KMS-11 (cell line): ENCODE results near the gene FEM1C.

Source experiments
- H2AFZ ChIP-seq: fragments of 200-600 bp; sonication (generic); 2 replicates; pipeline ENCODE4 v1.6.1; 2016; ENCODE audit warnings: antibody characterized with exemption, mixed run types, low read depth
- H3K27ac ChIP-seq: fragments of 200-600 bp; sonication (generic); 2 replicates; pipeline ENCODE4 v1.6.1; 2016; ENCODE audit warnings: mild to moderate bottlenecking, mixed run types
- H3K27me3 ChIP-seq: fragments of 200-600 bp; sonication (generic); 2 replicates; pipeline ENCODE4 v1.6.1; 2017; ENCODE audit warnings: mild to moderate bottlenecking, low read depth, mixed run types, moderate library complexity; ENCODE audit not compliant: insufficient read depth
- H3K36me3 ChIP-seq: fragments of 200-600 bp; sonication (generic); 2 replicates; pipeline ENCODE4 v1.6.1; 2017; ENCODE audit warnings: mild to moderate bottlenecking, mixed run types; ENCODE audit not compliant: insufficient read depth
- H3K4me1 ChIP-seq: fragments of 200-600 bp; sonication (generic); 2 replicates; pipeline ENCODE4 v1.6.1; 2016; ENCODE audit warnings: mild to moderate bottlenecking, low read depth, mixed run types; ENCODE audit not compliant: poor library complexity, severe bottlenecking
- H3K4me2 ChIP-seq: fragments of 200-600 bp; sonication (generic); 2 replicates; pipeline ENCODE4 v1.7.0; 2016; ENCODE audit warnings: mild to moderate bottlenecking, mixed run types
- H3K4me3 ChIP-seq: fragments of 200-600 bp; sonication (generic); IDR thresholded peaks from 2 replicates; pipeline ENCODE4 v1.6.1; 2017; ENCODE audit warnings: low read depth, low read length, mixed read lengths; ENCODE audit not compliant: insufficient read depth
- H3K79me2 ChIP-seq: fragments of 200-600 bp; sonication (generic); 2 replicates; pipeline ENCODE4 v1.6.1; 2016; ENCODE audit warnings: low read depth, mixed run types; ENCODE audit not compliant: insufficient read depth
- H3K9ac ChIP-seq: fragments of 200-600 bp; sonication (generic); 2 replicates; pipeline ENCODE4 v1.6.1; 2016; ENCODE audit warnings: mild to moderate bottlenecking, mixed run types
- H4K20me1 ChIP-seq: fragments of 200-600 bp; sonication (generic); 2 replicates; pipeline ENCODE4 v1.6.1; 2016; ENCODE audit warnings: mild to moderate bottlenecking, mixed run types; ENCODE audit not compliant: insufficient read depth
- CTCF ChIP-seq: fragments of 200-600 bp; sonication (generic); conservative IDR thresholded peaks from 2 replicates; pipeline ENCODE4 v1.6.1; 2017; ENCODE audit warnings: low read depth, mild to moderate bottlenecking, antibody characterized with exemption, low read length, moderate library complexity, mixed read lengths

FEM1C gene, protein sequence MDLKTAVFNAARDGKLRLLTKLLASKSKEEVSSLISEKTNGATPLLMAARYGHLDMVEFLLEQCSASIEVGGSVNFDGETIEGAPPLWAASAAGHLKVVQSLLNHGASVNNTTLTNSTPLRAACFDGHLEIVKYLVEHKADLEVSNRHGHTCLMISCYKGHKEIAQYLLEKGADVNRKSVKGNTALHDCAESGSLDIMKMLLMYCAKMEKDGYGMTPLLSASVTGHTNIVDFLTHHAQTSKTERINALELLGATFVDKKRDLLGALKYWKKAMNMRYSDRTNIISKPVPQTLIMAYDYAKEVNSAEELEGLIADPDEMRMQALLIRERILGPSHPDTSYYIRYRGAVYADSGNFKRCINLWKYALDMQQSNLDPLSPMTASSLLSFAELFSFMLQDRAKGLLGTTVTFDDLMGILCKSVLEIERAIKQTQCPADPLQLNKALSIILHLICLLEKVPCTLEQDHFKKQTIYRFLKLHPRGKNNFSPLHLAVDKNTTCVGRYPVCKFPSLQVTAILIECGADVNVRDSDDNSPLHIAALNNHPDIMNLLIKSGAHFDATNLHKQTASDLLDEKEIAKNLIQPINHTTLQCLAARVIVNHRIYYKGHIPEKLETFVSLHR

DNA sequence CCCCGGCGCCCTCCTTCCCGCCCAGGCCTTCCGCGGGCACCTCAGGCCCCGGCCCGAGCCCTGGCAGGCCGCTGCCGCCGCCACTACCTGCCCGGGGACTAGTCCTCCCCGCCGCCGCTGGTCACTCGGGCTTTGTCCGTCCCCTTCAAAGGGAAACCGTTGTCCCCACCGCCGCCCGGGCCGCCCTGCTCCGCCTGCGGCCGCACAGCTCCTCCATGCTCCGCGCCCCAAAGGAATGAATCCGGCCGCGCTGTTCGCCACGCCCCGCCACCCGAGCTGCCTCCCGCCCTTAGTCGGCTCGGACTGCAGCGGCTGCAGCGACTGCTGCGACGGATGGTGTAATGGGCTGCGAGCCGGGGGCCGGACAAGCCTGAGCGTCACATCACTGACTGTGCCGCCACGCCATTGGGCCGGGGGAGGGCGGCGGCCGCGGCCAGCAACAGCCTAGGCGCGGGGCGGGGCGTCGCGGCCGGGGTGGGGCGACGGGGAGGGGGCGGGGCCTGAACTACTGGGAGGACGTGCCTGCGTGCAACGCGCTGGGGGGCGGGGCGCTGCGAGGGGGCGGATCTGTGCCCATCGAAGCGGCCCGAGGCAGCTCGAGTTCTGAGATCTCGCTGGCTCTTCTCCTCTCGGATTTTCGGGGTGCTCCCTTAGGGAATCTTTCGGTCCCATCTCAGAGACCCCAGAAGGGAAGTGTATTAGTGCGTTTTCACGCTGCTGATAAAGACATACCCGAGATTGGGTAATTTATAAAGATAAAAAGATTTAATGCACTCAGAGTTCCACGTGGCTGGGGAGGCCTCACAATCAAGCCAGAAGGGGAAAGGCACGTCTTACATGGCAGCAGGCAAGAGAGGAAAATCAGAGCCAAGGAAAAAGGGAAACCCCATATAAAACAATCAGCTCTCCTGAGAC, at the start of gene FEM1C:
FEM1C (minus strand) TSS at position 340 of the 915 bp plus-strand sequence. CDS start 1,282 bp downstream, outside the sequence.
- Histone ChIP-seq H3K36me3 (peaks cover 6% of the 10 kb centered on the region; the same call in 1 of the 2 replicates), H3K27me3 (no peaks in the 10 kb centered on the region), H3K4me2 (peak within 1 kb of the TSS; percentile 97), H4K20me1 (peaks cover 20% of the 10 kb centered on the region), H3K79me2 (peaks cover 45% of the 10 kb centered on the region), H3K4me3 (no peak within 1 kb of the TSS), H2AFZ (peak within 1 kb of the TSS; percentile 78), H3K9ac (peak within 1 kb of the TSS; percentile 96), H3K27ac (peak within 1 kb of the TSS; percentile 96), H3K4me1 (peaks cover 19% of the 10 kb centered on the region)
- TF ChIP-seq CTCF: no peak

DNA sequence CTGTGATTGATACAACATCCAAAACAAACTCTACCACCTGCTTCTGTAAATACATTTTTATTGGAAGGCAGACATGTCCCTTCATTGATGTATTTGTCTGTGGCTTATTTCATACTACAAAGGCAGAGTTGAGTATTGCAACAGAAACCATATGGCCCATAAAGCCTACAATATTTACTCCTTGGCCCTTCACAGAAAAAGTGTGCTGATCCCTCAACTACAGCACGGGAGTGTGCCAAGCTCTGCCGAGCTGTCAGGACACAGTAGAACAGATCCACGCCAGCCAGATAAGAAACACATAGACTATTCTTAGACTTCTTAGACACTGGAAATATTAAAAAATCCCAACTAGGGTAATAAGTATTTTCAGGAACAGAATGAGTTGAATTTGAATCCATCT, 44.5 kb upstream of the FEM1C start:
- no peaks in the 10 kb centered on the region for H3K27me3 ChIP-seq
- no peaks in the 10 kb centered on the region for H4K20me1 ChIP-seq
- H3K79me2 ChIP-seq: no peaks in the 10 kb centered on the region
- no peak overlapping the region for H3K27ac ChIP-seq
- no peak overlapping the region for H3K4me2 ChIP-seq
- H3K4me3 ChIP-seq: no peak overlapping the region
- H3K9ac ChIP-seq: no peak overlapping the region
- TF ChIP-seq CTCF: no peak
- no peak overlapping the region for H2AFZ ChIP-seq
- no peaks in the 10 kb centered on the region for H3K36me3 ChIP-seq
- H3K4me1 ChIP-seq: no peaks in the 10 kb centered on the region

- H3K4me1 ChIP-seq: no peaks in the 10 kb centered on the region
- H3K79me2 ChIP-seq: no peaks in the 10 kb centered on the region
- TF ChIP-seq CTCF: no peak
- no peaks in the 10 kb centered on the region for H3K36me3 ChIP-seq
- no peaks in the 10 kb centered on the region for H4K20me1 ChIP-seq
- no peak overlapping the region for H2AFZ ChIP-seq
- H3K27ac ChIP-seq: no peak overlapping the region
- no peak overlapping the region for H3K4me2 ChIP-seq
- H3K4me3 ChIP-seq: no peak overlapping the region
- H3K9ac ChIP-seq: no peak overlapping the region
- H3K27me3 ChIP-seq: no peaks in the 10 kb centered on the region
These were observed 44.1 kb upstream of the FEM1C start for GRCh38 chr5:115588640-115589039.

DNA sequence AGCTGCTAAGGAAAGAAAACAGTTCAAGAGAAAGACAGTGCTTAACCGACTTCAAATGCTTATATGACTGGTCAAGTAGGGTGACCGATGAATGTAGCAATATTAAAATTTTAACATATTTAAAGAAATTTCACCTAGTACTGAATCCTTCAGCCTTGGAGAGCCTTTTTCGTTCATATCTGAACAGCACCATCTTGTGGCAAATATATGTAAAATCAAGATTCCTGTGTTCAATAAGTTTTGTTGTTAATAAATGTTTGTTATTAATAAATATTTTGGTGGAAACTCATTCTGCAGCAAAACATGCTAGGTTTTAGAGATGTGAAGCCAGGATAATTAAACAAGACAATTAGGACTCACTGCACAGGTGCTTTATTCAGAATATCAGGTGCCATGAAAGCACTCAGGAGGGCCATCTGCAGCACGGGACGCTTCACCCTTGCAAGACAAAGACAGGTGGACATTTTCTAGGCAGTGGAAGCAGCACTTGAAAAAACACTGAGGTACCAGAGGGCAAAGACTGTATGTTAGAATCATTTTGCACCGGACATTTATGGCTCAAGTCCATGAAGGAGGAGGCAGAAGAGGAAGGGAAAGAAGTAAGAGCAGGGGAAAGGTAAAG, 42.1 kb upstream of the FEM1C start:
- Histone ChIP-seq H3K4me3 (no peak overlapping the region), H3K27me3 (no peaks in the 10 kb centered on the region), H3K36me3 (no peaks in the 10 kb centered on the region), H2AFZ (no peak overlapping the region), H3K4me1 (no peaks in the 10 kb centered on the region), H4K20me1 (no peaks in the 10 kb centered on the region), H3K4me2 (no peak overlapping the region), H3K27ac (no peak overlapping the region), H3K79me2 (no peaks in the 10 kb centered on the region), H3K9ac (no peak overlapping the region)
- peak; percentile 79 for TF ChIP-seq CTCF
